NT2/D1 (cell line): ENCODE results near the gene NR3C1.

ENCODE experiments used
- SUZ12 ChIP-seq: IDR thresholded peaks from 2 replicates; pipeline ENCODE4 v1.6.1; 2011; ENCODE audit not compliant: insufficient read length, insufficient read depth; ENCODE audit errors: extremely low read depth
- YY1 ChIP-seq: IDR thresholded peaks from 2 replicates; pipeline ENCODE4 v1.6.1; 2011; ENCODE audit not compliant: insufficient read length, insufficient read depth
- ZNF274 ChIP-seq: IDR thresholded peaks from 2 replicates; pipeline ENCODE4 v1.6.1; 2011; ENCODE audit warnings: mild to moderate bottlenecking, low read depth, low read length

DNA sequence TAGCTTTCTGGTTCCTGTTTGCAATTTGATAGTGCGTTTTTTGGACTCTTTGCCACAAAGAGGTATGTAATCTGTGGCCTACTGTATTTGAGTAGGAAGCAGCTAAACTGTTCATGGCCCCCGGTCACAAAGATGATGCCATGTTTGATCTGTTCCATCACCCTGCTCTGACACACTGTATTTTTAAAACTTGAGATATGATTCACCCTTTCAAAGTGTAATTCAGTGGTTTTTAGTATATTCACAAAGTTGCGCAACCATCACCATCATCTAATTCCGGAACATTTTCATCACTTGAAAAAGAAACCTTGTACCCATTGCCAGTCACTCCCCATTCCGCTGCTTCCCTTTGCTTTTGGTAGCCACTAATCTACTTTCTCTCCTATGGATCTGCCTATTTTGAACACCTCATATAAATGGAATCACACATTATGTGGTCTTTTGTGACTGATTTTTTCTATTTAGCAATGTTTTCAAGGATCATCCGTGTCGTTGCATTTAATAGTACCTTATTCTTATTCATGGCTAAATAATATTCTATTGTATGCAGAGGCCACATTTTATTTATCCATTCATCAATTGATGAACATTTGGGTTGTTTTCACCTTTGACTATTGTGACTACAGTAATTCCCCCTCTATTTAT lies 141.6 kb downstream of the NR3C1 start:
- TF ChIP-seq SUZ12: no peak
- TF ChIP-seq ZNF274: no peak
- TF ChIP-seq YY1: no peak
